ENCODE data around the gene JMJD8. TPM values are rescaled to one million over a fixed set of nuclear protein-coding genes. Genes with fewer than 3 reads are reported as not detected.

JMJD8 gene
- polyA plus RNA-seq, 4 donors = 23.0 to 46.2 (median 31.9) TPM

- Histone ChIP-seq H3K36me3 (ENCODE audit: control insufficient read depth in 3 of 3, insufficient read depth in 2 of 3, low read depth in 1 of 3, low read length in 3 of 3) (peaks cover 0 to 22% (median 0%) of the 10 kb centered on the region in 3 donors), H3K9me3 (ENCODE audit: control insufficient read depth in 2 of 2, insufficient read depth in 1 of 2, low read depth in 1 of 2, low read length in 1 of 2) (peaks cover 3 to 8% of the 10 kb centered on the region in 2 donors), H3K4me3 (ENCODE audit: low read depth in 1 of 3, low read length in 3 of 3) (no peak overlapping the region), H3K4me1 (ENCODE audit: control insufficient read depth in 3 of 3, insufficient read depth in 2 of 3, low read depth in 1 of 3, low read length in 2 of 3) (peaks cover 9 to 38% (median 12%) of the 10 kb centered on the region in 3 donors), H3K27ac (ENCODE audit: low read depth in 1 of 3, low read length in 2 of 3) (no peak overlapping the region), H3K27me3 (ENCODE audit: control insufficient read depth in 3 of 3, insufficient read depth in 3 of 3, low read length in 3 of 3) (peaks cover 0 to 22% (median 3%) of the 10 kb centered on the region in 3 donors)
- FAIRE-seq = no peak
- peak in 1 of 2 donors; percentile 63 for DNase-seq
- 26 to 65% (median 42%) methylated on average over 6 of the region's 6 CpGs for WGBS, 3 donors
Observed at GRCh38 chr16:718922-719321, 34.8 kb upstream of the JMJD8 start.

- H3K4me3 ChIP-seq (ENCODE audit: low read depth in 1 of 3, low read length in 3 of 3) = no peak overlapping the region
- no peak for DNase-seq
- FAIRE-seq = no peak
- H3K9me3 ChIP-seq (ENCODE audit: control insufficient read depth in 2 of 2, insufficient read depth in 1 of 2, low read depth in 1 of 2, low read length in 1 of 2) = peaks cover 3 to 8% of the 10 kb centered on the region in 2 donors
- H3K27ac ChIP-seq (ENCODE audit: low read depth in 1 of 3, low read length in 2 of 3) = no peak overlapping the region
- peaks cover 0 to 27% (median 3%) of the 10 kb centered on the region in 3 donors for H3K27me3 ChIP-seq (ENCODE audit: control insufficient read depth in 3 of 3, insufficient read depth in 3 of 3, low read length in 3 of 3)
- H3K36me3 ChIP-seq (ENCODE audit: control insufficient read depth in 3 of 3, insufficient read depth in 2 of 3, low read depth in 1 of 3, low read length in 3 of 3) = peaks cover 0 to 18% (median 0%) of the 10 kb centered on the region in 3 donors
- 75 to 91% (median 77%) methylated on average over 9 of the region's 9 CpGs for WGBS, 3 donors
- peaks cover 9 to 38% (median 12%) of the 10 kb centered on the region in 3 donors for H3K4me1 ChIP-seq (ENCODE audit: control insufficient read depth in 3 of 3, insufficient read depth in 2 of 3, low read depth in 1 of 3, low read length in 2 of 3)
Observed at GRCh38 chr16:718389-718788, 34.3 kb upstream of the JMJD8 start.

GRCh38 chr16:717450-718245, 33.5 kb upstream of the JMJD8 start:
- Histone ChIP-seq H3K36me3 (ENCODE audit: control insufficient read depth in 3 of 3, insufficient read depth in 2 of 3, low read depth in 1 of 3, low read length in 3 of 3) (peaks cover 0 to 10% (median 0%) of the 10 kb centered on the region in 3 donors), H3K9me3 (ENCODE audit: control insufficient read depth in 2 of 2, insufficient read depth in 1 of 2, low read depth in 1 of 2, low read length in 1 of 2) (peaks cover 3 to 8% of the 10 kb centered on the region in 2 donors), H3K4me1 (ENCODE audit: control insufficient read depth in 3 of 3, insufficient read depth in 2 of 3, low read depth in 1 of 3, low read length in 2 of 3) (peaks cover 9 to 38% (median 12%) of the 10 kb centered on the region in 3 donors), H3K27ac (ENCODE audit: low read depth in 1 of 3, low read length in 2 of 3) (no peak overlapping the region), H3K4me3 (ENCODE audit: low read depth in 1 of 3, low read length in 3 of 3) (no peak overlapping the region), H3K27me3 (ENCODE audit: control insufficient read depth in 3 of 3, insufficient read depth in 3 of 3, low read length in 3 of 3) (peaks cover 0 to 27% (median 3%) of the 10 kb centered on the region in 3 donors)
- WGBS, 3 donors = 66 to 75% (median 72%) methylated on average over 24 to 32 of the region's 32 CpGs
- FAIRE-seq (no peak), DNase-seq (no peak)

GRCh38 chr16:716768-717325, 32.7 kb upstream of the JMJD8 start:
- Histone ChIP-seq H3K9me3 (ENCODE audit: control insufficient read depth in 2 of 2, insufficient read depth in 1 of 2, low read depth in 1 of 2, low read length in 1 of 2) (peaks cover 3 to 4% of the 10 kb centered on the region in 2 donors), H3K27ac (ENCODE audit: low read depth in 1 of 3, low read length in 2 of 3) (no peak overlapping the region), H3K4me1 (ENCODE audit: control insufficient read depth in 3 of 3, insufficient read depth in 2 of 3, low read depth in 1 of 3, low read length in 2 of 3) (peaks cover 9 to 36% (median 12%) of the 10 kb centered on the region in 3 donors), H3K4me3 (ENCODE audit: low read depth in 1 of 3, low read length in 3 of 3) (no peak overlapping the region), H3K27me3 (ENCODE audit: control insufficient read depth in 3 of 3, insufficient read depth in 3 of 3, low read length in 3 of 3) (peaks cover 0 to 27% (median 3%) of the 10 kb centered on the region in 3 donors), H3K36me3 (ENCODE audit: control insufficient read depth in 3 of 3, insufficient read depth in 2 of 3, low read depth in 1 of 3, low read length in 3 of 3) (peaks cover 0 to 2% (median 0%) of the 10 kb centered on the region in 3 donors)
- DNase-seq (no peak), FAIRE-seq (no peak)
- 82 to 88% (median 84%) methylated on average over 26 to 29 of the region's 29 CpGs for WGBS, 3 donors

GRCh38 chr16:716200-716568, 32.0 kb upstream of the JMJD8 start:
- Histone ChIP-seq H3K27me3 (ENCODE audit: control insufficient read depth in 3 of 3, insufficient read depth in 3 of 3, low read length in 3 of 3) (peaks cover 0 to 32% (median 3%) of the 10 kb centered on the region in 3 donors), H3K9me3 (ENCODE audit: control insufficient read depth in 2 of 2, insufficient read depth in 1 of 2, low read depth in 1 of 2, low read length in 1 of 2) (no peaks in the 10 kb centered on the region), H3K27ac (ENCODE audit: low read depth in 1 of 3, low read length in 2 of 3) (no peak overlapping the region), H3K4me1 (ENCODE audit: control insufficient read depth in 3 of 3, insufficient read depth in 2 of 3, low read depth in 1 of 3, low read length in 2 of 3) (peaks cover 9 to 39% (median 12%) of the 10 kb centered on the region in 3 donors), H3K4me3 (ENCODE audit: low read depth in 1 of 3, low read length in 3 of 3) (peak overlapping the region in 1 of 3 donors; percentile 13), H3K36me3 (ENCODE audit: control insufficient read depth in 3 of 3, insufficient read depth in 2 of 3, low read depth in 1 of 3, low read length in 3 of 3) (no peaks in the 10 kb centered on the region)
- 10 to 21% (median 19%) methylated on average over 8 to 12 of the region's 12 CpGs for WGBS, 3 donors
- FAIRE-seq = no peak
- no peak for DNase-seq

- peaks cover 9 to 43% (median 12%) of the 10 kb centered on the region in 3 donors for H3K4me1 ChIP-seq (ENCODE audit: control insufficient read depth in 3 of 3, insufficient read depth in 2 of 3, low read depth in 1 of 3, low read length in 2 of 3)
- no peaks in the 10 kb centered on the region for H3K9me3 ChIP-seq (ENCODE audit: control insufficient read depth in 2 of 2, insufficient read depth in 1 of 2, low read depth in 1 of 2, low read length in 1 of 2)
- FAIRE-seq = no peak
- DNase-seq = no peak
- H3K36me3 ChIP-seq (ENCODE audit: control insufficient read depth in 3 of 3, insufficient read depth in 2 of 3, low read depth in 1 of 3, low read length in 3 of 3) = no peaks in the 10 kb centered on the region
- peak overlapping the region; percentile 13 to 61 (median 51) for H3K4me3 ChIP-seq (ENCODE audit: low read depth in 1 of 3, low read length in 3 of 3)
- H3K27me3 ChIP-seq (ENCODE audit: control insufficient read depth in 3 of 3, insufficient read depth in 3 of 3, low read length in 3 of 3) = peaks cover 2 to 37% (median 3%) of the 10 kb centered on the region in 3 donors
- no peak overlapping the region for H3K27ac ChIP-seq (ENCODE audit: low read depth in 1 of 3, low read length in 2 of 3)
- 1 to 3% (median 2%) methylated on average over 31 to 74 of the region's 74 CpGs for WGBS, 3 donors
Observed at GRCh38 chr16:715477-716199, 31.5 kb upstream of the JMJD8 start.

GRCh38 chr16:714558-715476, 30.7 kb upstream of the JMJD8 start, which contains the start of gene METRN:
Gene METRN, plus strand, starts transcription at chr16:715118. Its CDS starts 172 bp downstream, at chr16:715290.
- H3K27me3 ChIP-seq (ENCODE audit: control insufficient read depth in 3 of 3, insufficient read depth in 3 of 3, low read length in 3 of 3) = peaks cover 4 to 45% (median 10%) of the 10 kb centered on the region in 3 donors
- 5 to 9% (median 7%) methylated on average over 53 to 108 of the region's 108 CpGs for WGBS, 3 donors

More at GRCh38 chr16:714558-715476, 30.7 kb upstream of the JMJD8 start, which contains the start of gene METRN:
- FAIRE-seq (no peak), DNase-seq (peak; percentile 81 to 93)
- peak within 1 kb of the TSS; percentile 13 to 61 (median 51) for H3K4me3 ChIP-seq (ENCODE audit: low read depth in 1 of 3, low read length in 3 of 3)
- no peak within 1 kb of the TSS for H3K27ac ChIP-seq (ENCODE audit: low read depth in 1 of 3, low read length in 2 of 3)
- peaks cover 4 to 36% (median 6%) of the 10 kb centered on the region in 3 donors for H3K4me1 ChIP-seq (ENCODE audit: control insufficient read depth in 3 of 3, insufficient read depth in 2 of 3, low read depth in 1 of 3, low read length in 2 of 3)
- H3K36me3 ChIP-seq (ENCODE audit: control insufficient read depth in 3 of 3, insufficient read depth in 2 of 3, low read depth in 1 of 3, low read length in 3 of 3) = no peaks in the 10 kb centered on the region
- no peaks in the 10 kb centered on the region for H3K9me3 ChIP-seq (ENCODE audit: control insufficient read depth in 2 of 2, insufficient read depth in 1 of 2, low read depth in 1 of 2, low read length in 1 of 2)
